GM18870 (cell line): ENCODE data around the gene TNPO3.
A peak's percentile ranks its signal among the peaks of the same experiment; 100 is the strongest.
"Not testable (repeated sequence)": the region's sequence is repeated elsewhere in the genome, so short reads cannot be mapped to it uniquely, and the experiment has no call there.

Source experiments
- ATAC-seq: cut with Tn5 transposase; IDR thresholded peaks from one replicate; pipeline ENCODE4 v1.9.1; 2021; ENCODE audit warnings: moderate library complexity; ENCODE audit not compliant: unreplicated experiment

Gene TNPO3

GRCh38 chr7:129017933-129018538, 36.9 kb downstream of the TNPO3 start:
- ATAC-seq = no peak

- no peak for ATAC-seq
Observed at GRCh38 chr7:129017264-129017663, 37.6 kb downstream of the TNPO3 start.

- no peak for ATAC-seq
Observed at GRCh38 chr7:129014501-129015101, 40.3 kb downstream of the TNPO3 start.

- no peak for ATAC-seq
Observed at GRCh38 chr7:129013048-129013724, 41.7 kb downstream of the TNPO3 start.

- ATAC-seq = no peak
Observed at GRCh38 chr7:129012641-129013040, 42.3 kb downstream of the TNPO3 start.

GRCh38 chr7:129010075-129010474, 44.8 kb downstream of the TNPO3 start:
- no peak for ATAC-seq

- ATAC-seq = peak; percentile 50
Observed at GRCh38 chr7:129009437-129009836, 45.5 kb downstream of the TNPO3 start.

GRCh38 chr7:129008645-129009414, 46.1 kb downstream of the TNPO3 start:
- ATAC-seq = peak; percentile 30

GRCh38 chr7:129007572-129007971, 47.3 kb downstream of the TNPO3 start:
- ATAC-seq = no peak

- no peak for ATAC-seq
Observed at GRCh38 chr7:129006636-129007414, 48.1 kb downstream of the TNPO3 start.

- no peak for ATAC-seq
Observed at GRCh38 chr7:129005186-129005585, 49.7 kb downstream of the TNPO3 start.

GRCh38 chr7:128997181-128997580, 57.7 kb downstream of the TNPO3 start:
- ATAC-seq = no peak

- ATAC-seq = not testable (repeated sequence)
Observed at GRCh38 chr7:128994560-128994959, 60.4 kb downstream of the TNPO3 start.

- no peak for ATAC-seq
Observed at GRCh38 chr7:128993419-128993818, 61.5 kb downstream of the TNPO3 start.

- ATAC-seq = no peak
Observed at GRCh38 chr7:128989961-128990360, 65.0 kb downstream of the TNPO3 start.

GRCh38 chr7:128988372-128988771, 66.5 kb downstream of the TNPO3 start:
- no peak for ATAC-seq

GRCh38 chr7:128986609-128987008, 68.3 kb downstream of the TNPO3 start:
- no peak for ATAC-seq

GRCh38 chr7:128985660-128986059, 69.3 kb downstream of the TNPO3 start:
- ATAC-seq = no peak

GRCh38 chr7:128982105-128982504, 72.8 kb downstream of the TNPO3 start:
- ATAC-seq = no peak

- ATAC-seq = no peak
Observed at GRCh38 chr7:128974241-128974934, 80.5 kb downstream of the TNPO3 start.
